Measurements from ENCODE around the gene NDUFAF3.

The NDUFAF3 gene

DNA sequence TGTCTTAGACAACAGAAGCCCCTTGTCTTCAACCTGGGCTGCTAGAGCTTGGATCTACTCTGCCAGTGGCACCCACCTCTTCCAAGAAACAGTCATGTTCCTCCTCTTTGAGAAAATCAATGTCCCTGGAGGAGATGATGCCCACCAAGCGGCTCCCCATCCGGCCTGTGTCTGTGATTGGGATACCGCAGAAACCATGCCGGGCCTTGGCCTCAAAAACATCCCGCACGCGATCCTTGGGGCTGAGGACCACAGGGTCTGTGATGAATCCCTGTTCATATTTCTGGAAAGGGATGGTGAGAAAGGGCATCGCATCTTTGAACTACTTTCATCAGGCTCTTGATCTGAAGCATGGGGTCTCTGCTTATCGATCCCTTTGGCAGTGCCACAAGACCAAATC lies 5.7 kb downstream of the NDUFAF3 start:
- DNase-seq (ENCODE audit: low spot score) (no peak), ATAC-seq (ENCODE audit: low read depth) (no peak)
- Histone ChIP-seq H3K9me3 (ENCODE audit: severe bottlenecking) (no peaks in the 10 kb centered on the region), H3K4me1 (ENCODE audit: insufficient read depth, poor library complexity, severe bottlenecking) (peaks cover 5% of the 10 kb centered on the region), H3K27ac (ENCODE audit: poor library complexity, severe bottlenecking) (peak overlapping the region; percentile 52), H3K36me3 (ENCODE audit: low read depth) (peaks cover 79% of the 10 kb centered on the region), H3K27me3 (ENCODE audit: insufficient read depth, poor library complexity, severe bottlenecking) (no peaks in the 10 kb centered on the region), H3K4me3 (ENCODE audit: severe bottlenecking) (no peak overlapping the region)
- no peak for TF ChIP-seq CTCF (IDR thresholded peaks at IDR 0.05; ENCODE audit: poor library complexity, severe bottlenecking)

- Histone ChIP-seq H3K27ac (ENCODE audit: poor library complexity, severe bottlenecking) (peak overlapping the region; percentile 52), H3K4me3 (ENCODE audit: severe bottlenecking) (peak overlapping the region; percentile 65), H3K27me3 (ENCODE audit: insufficient read depth, poor library complexity, severe bottlenecking) (no peaks in the 10 kb centered on the region), H3K9me3 (ENCODE audit: severe bottlenecking) (no peaks in the 10 kb centered on the region), H3K4me1 (ENCODE audit: insufficient read depth, poor library complexity, severe bottlenecking) (peaks cover 5% of the 10 kb centered on the region), H3K36me3 (ENCODE audit: low read depth) (peaks cover 79% of the 10 kb centered on the region)
- ATAC-seq (ENCODE audit: low read depth) (no peak), DNase-seq (ENCODE audit: low spot score) (no peak)
- TF ChIP-seq CTCF (IDR thresholded peaks at IDR 0.05; ENCODE audit: poor library complexity, severe bottlenecking), result no peak
These were observed 6.4 kb downstream of the NDUFAF3 start for GRCh38 chr3:49028298-49028672.

- ATAC-seq (ENCODE audit: low read depth) (peak; percentile 74), DNase-seq (ENCODE audit: low spot score) (no peak)
- TF ChIP-seq CTCF (IDR thresholded peaks at IDR 0.05; ENCODE audit: poor library complexity, severe bottlenecking), result no peak
- H3K36me3 ChIP-seq (ENCODE audit: low read depth), result peaks cover 77% of the 10 kb centered on the region
- peak within 1 kb of the TSS; percentile 65 for H3K4me3 ChIP-seq (ENCODE audit: severe bottlenecking)
- H3K9me3 ChIP-seq (ENCODE audit: severe bottlenecking), result no peaks in the 10 kb centered on the region
- no peaks in the 10 kb centered on the region for H3K27me3 ChIP-seq (ENCODE audit: insufficient read depth, poor library complexity, severe bottlenecking)
- peak within 1 kb of the TSS; percentile 52 for H3K27ac ChIP-seq (ENCODE audit: poor library complexity, severe bottlenecking)
- peaks cover 5% of the 10 kb centered on the region for H3K4me1 ChIP-seq (ENCODE audit: insufficient read depth, poor library complexity, severe bottlenecking)
These were observed 7.0 kb downstream of the NDUFAF3 start, which contains the start of gene IMPDH2 for GRCh38 chr3:49028673-49029562. Gene IMPDH2 (minus strand): TSS chr3:49029398. CDS start chr3:49029350, 48 bp downstream.

DNA sequence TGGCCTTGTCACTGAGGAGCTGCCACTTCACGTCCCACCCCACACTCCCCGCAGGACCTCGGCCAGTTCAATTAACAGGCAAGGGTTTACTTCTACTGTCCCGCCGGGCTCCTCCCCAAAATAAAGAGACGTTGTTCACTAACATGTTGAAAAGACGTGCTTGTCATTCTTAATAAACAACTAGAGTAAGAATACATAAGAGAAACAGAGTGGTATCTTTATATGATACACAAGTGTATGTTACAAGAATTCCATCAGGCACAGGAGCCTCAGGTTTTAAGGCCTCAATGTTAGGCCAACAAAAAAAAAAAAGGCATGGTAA lies 7.6 kb downstream of the NDUFAF3 start:
- Histone ChIP-seq H3K4me3 (ENCODE audit: severe bottlenecking) (peak overlapping the region; percentile 65), H3K4me1 (ENCODE audit: insufficient read depth, poor library complexity, severe bottlenecking) (peaks cover 5% of the 10 kb centered on the region), H3K9me3 (ENCODE audit: severe bottlenecking) (no peaks in the 10 kb centered on the region), H3K36me3 (ENCODE audit: low read depth) (peaks cover 77% of the 10 kb centered on the region), H3K27me3 (ENCODE audit: insufficient read depth, poor library complexity, severe bottlenecking) (no peaks in the 10 kb centered on the region), H3K27ac (ENCODE audit: poor library complexity, severe bottlenecking) (peak overlapping the region; percentile 52)
- no peak for TF ChIP-seq CTCF (IDR thresholded peaks at IDR 0.05; ENCODE audit: poor library complexity, severe bottlenecking)
- no peak for DNase-seq (ENCODE audit: low spot score)
- no peak for ATAC-seq (ENCODE audit: low read depth)

DNA sequence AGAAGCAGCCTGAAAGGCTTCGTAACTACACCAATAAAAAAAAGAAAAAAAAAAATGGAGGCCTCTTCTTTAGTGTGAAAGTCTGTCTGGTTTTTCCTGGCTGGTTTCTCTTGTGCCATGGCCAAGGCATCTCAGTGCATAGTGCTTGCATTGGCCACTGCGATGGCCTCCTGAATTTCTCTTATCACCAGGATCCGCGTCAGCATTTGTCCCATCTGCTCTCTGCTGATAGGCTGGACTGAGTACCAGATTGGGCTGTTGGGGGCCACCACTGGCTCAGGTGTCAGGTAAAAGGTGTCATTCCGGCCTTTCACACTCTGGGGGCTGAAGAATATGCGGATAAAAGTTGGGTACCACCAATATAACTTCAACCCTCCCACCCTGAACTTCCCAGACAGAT lies 8.4 kb downstream of the NDUFAF3 start:
- peaks cover 5% of the 10 kb centered on the region for H3K4me1 ChIP-seq (ENCODE audit: insufficient read depth, poor library complexity, severe bottlenecking)
- peaks cover 77% of the 10 kb centered on the region for H3K36me3 ChIP-seq (ENCODE audit: low read depth)
- H3K27ac ChIP-seq (ENCODE audit: poor library complexity, severe bottlenecking), result no peak overlapping the region
- ATAC-seq (ENCODE audit: low read depth) (no peak), DNase-seq (ENCODE audit: low spot score) (no peak)
- no peaks in the 10 kb centered on the region for H3K9me3 ChIP-seq (ENCODE audit: severe bottlenecking)
- H3K27me3 ChIP-seq (ENCODE audit: insufficient read depth, poor library complexity, severe bottlenecking), result no peaks in the 10 kb centered on the region
- no peak overlapping the region for H3K4me3 ChIP-seq (ENCODE audit: severe bottlenecking)
- TF ChIP-seq CTCF (IDR thresholded peaks at IDR 0.05; ENCODE audit: poor library complexity, severe bottlenecking), result no peak
